Mesothelial cell of epicardium (in vitro differentiated cells): ENCODE results near the gene TMCO4. TPM values are rescaled to one million over a fixed set of nuclear protein-coding genes. Genes with fewer than 3 reads are reported as not detected.

Experiments used
- DNase-seq, 2 experiments: peaks; one replicate each; pipeline ENCODE4 v3.0.0; 2021; ENCODE audit warnings: low spot score in 2 of 2; ENCODE audit not compliant: unreplicated experiment in 2 of 2
- H3K27ac Mint-ChIP-seq: 2 replicates; pipeline ENCODE4 v1.8.0; 2021; ENCODE audit warnings: mixed read lengths
- H3K27me3 Mint-ChIP-seq: 2 replicates; pipeline ENCODE4 v1.8.0; 2021; ENCODE audit warnings: low read depth, mixed read lengths
- H3K36me3 Mint-ChIP-seq: 2 replicates; pipeline ENCODE4 v1.8.0; 2021; ENCODE audit warnings: mixed read lengths
- H3K4me1 Mint-ChIP-seq: 2 replicates; pipeline ENCODE4 v1.8.0; 2021; ENCODE audit warnings: mixed read lengths
- H3K4me3 Mint-ChIP-seq: 2 replicates; pipeline ENCODE4 v1.8.0; 2021; ENCODE audit warnings: mild to moderate bottlenecking, moderate library complexity, mixed read lengths
- H3K9me3 Mint-ChIP-seq: 2 replicates; pipeline ENCODE4 v1.8.0; 2021; ENCODE audit warnings: mixed read lengths
- total RNA-seq: library from RNA; stranded (reverse); gene quantifications from 3 replicates; pipeline ENCODE4 v1.2.1, GENCODE V29; 2021
- TF ChIP-seq, protein P1 (sequence below): fragments of 200-600 bp; sonication (generic); IDR thresholded peaks from one replicate; pipeline ENCODE4 v1.5.0; 2021; ENCODE audit warnings: antibody characterized with exemption; ENCODE audit not compliant: unreplicated experiment

Gene TMCO4
- total RNA-seq, 1 donor from 2014 or later: 21.4 TPM

DNA sequence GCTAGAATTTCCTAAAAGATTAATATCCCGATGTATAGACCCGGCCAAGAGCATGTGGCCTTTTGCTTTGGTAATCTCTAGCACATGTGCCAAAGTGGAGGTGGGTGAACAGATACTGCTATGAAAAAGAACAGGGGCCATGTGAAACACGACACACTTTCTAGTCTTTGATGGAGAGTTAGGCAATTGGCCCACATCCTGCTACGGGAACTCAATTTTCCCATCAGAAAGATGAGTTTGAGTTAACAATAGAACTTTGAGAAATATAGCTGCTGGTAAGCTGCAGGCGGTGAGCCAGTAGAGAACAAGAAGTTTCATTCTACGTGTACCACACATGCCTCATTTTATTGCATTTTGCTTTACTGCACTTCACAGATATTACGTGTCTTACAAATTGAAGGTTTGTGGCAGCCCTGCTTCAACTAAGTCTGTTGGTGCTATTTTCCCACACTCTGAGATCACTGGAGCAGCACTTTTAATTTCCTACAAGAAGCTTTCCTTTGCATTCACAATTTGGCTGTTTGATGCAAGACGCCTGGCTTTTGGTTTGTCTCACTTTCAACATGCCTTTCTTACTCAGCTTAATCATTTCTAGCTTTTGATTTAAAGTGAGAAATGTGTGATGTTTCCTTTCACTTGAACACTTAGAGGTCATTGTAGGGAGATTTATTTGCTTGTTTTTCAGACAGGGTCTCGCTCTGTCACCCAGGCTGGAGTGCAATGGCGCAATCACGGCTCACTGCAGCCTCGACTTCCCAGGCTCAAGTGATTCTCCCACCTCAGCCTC lies 88.7 kb downstream of the TMCO4 start:
- Mint-ChIP-seq H3K4me1 (peaks cover 26% of the 10 kb centered on the region), H3K27me3 (no peaks in the 10 kb centered on the region)

DNA sequence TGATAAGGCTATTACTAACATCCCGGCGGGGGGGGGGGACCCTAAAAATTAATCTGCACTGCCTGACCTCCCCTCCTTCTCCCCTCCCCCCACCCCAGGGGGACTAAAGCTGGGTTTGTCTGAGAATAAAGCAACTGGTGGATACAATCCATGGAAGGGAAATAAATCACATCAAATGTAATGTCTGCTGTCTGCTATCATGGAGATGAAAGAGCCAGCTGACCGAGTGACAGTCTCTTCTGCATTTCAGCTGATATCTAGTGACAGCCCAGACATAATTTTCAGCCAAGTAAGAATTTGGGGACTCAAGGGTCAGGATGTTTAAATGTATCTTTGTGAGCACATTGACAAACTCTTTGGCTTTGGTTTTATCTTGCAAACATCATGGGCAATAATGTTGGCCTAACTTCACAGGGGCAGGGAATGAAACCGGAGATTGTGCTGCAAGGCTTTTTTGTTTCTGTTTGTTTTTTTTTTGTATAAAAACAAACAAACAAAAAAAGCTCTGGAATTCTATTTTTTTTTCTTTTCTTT lies 90.4 kb downstream of the TMCO4 start:
- Mint-ChIP-seq H3K27me3 (no peaks in the 10 kb centered on the region), H3K4me3 (no peak overlapping the region), H3K36me3 (peaks cover 1% of the 10 kb centered on the region), H3K4me1 (peaks cover 23% of the 10 kb centered on the region), H3K9me3 (no peaks in the 10 kb centered on the region), H3K27ac (no peak overlapping the region)
- TF ChIP-seq, protein P1, sequence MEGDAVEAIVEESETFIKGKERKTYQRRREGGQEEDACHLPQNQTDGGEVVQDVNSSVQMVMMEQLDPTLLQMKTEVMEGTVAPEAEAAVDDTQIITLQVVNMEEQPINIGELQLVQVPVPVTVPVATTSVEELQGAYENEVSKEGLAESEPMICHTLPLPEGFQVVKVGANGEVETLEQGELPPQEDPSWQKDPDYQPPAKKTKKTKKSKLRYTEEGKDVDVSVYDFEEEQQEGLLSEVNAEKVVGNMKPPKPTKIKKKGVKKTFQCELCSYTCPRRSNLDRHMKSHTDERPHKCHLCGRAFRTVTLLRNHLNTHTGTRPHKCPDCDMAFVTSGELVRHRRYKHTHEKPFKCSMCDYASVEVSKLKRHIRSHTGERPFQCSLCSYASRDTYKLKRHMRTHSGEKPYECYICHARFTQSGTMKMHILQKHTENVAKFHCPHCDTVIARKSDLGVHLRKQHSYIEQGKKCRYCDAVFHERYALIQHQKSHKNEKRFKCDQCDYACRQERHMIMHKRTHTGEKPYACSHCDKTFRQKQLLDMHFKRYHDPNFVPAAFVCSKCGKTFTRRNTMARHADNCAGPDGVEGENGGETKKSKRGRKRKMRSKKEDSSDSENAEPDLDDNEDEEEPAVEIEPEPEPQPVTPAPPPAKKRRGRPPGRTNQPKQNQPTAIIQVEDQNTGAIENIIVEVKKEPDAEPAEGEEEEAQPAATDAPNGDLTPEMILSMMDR: no peak
- no peak for DNase-seq

More for the DNA sequence above, 88.7 kb downstream of the TMCO4 start:
- DNase-seq: no peak
- TF ChIP-seq, protein P1: no peak
- peaks cover 1% of the 10 kb centered on the region for H3K36me3 Mint-ChIP-seq
- no peaks in the 10 kb centered on the region for H3K9me3 Mint-ChIP-seq
- H3K27ac Mint-ChIP-seq: no peak overlapping the region
- no peak overlapping the region for H3K4me3 Mint-ChIP-seq

DNA sequence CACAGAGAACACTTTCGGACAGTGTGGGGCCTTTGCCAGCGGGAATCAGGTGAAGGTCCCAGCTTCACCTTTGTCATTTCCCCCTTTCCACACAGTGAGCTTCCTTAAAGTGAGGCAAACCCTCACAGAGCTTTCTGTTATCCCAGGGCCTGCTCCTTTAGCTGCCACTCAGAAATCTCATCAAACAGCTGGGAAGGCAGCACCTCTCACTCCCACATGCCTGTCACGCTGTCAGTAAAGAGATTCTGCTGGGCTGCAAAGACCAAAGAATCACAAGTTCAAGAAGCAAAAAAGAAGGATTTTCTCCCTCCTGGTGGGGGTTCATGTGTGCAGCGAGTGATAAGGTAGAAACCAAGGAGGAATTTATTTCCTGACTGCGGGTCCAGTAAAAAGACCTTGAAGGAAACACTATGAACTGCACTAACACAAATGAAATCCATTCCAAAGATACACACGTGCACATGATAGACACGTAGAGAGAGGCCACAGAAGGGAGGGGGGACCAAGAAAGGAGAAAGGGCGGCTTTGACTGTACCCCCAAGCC lies 91.1 kb downstream of the TMCO4 start:
- Mint-ChIP-seq H3K27me3 (no peaks in the 10 kb centered on the region), H3K4me3 (no peak overlapping the region), H3K27ac (peak overlapping the region; percentile 45), H3K4me1 (peaks cover 23% of the 10 kb centered on the region), H3K36me3 (peaks cover 1% of the 10 kb centered on the region), H3K9me3 (no peaks in the 10 kb centered on the region)
- DNase-seq: no peak
- TF ChIP-seq, protein P1: no peak

DNA sequence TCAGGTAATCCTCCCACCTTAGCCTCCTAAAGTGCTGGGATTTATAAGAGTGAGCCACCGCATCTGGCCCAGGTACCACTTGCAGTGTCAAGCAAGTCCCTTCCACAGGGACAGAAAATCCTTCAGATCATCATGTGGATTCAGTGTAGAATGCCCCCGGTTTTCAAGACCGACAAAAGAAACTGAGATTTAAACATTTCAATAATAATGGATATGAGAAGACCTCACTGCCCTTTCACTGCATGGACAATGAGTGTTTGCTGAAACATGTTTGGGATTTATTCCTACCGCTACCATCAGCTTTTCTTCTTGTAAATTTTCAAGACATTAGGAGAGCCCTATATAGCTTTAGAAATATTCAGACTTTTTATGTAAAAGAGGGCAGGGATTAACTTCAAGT lies 93.6 kb downstream of the TMCO4 start:
- no peak for DNase-seq
- TF ChIP-seq, protein P1: no peak
- no peak overlapping the region for H3K27ac Mint-ChIP-seq
- H3K4me3 Mint-ChIP-seq: no peak overlapping the region
- H3K9me3 Mint-ChIP-seq: no peaks in the 10 kb centered on the region
- H3K36me3 Mint-ChIP-seq: no peaks in the 10 kb centered on the region
- peaks cover 22% of the 10 kb centered on the region for H3K4me1 Mint-ChIP-seq
- H3K27me3 Mint-ChIP-seq: no peaks in the 10 kb centered on the region

DNA sequence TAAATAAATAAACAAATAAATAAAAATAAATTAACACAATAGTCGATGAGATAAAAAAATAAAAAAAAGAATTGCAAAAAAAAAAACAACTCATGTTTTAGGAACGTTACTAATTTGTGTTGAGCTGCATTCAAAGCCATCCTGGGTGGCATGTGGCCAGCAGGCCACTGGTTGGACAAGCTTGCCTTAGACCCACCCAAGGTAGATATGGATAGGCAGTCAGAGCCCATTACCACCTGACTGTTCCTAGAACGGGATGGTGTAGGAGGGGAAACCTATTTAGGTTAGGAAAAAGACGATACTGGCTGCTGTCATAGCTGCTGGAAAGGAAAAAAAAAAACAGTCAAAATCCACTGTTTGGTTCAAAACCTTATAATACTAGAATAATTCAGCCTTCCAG lies 94.3 kb downstream of the TMCO4 start:
- TF ChIP-seq, protein P1: no peak

More for the DNA sequence above, 94.3 kb downstream of the TMCO4 start:
- Mint-ChIP-seq H3K9me3 (no peaks in the 10 kb centered on the region), H3K4me1 (peaks cover 15% of the 10 kb centered on the region), H3K36me3 (no peaks in the 10 kb centered on the region), H3K27me3 (no peaks in the 10 kb centered on the region), H3K27ac (no peak overlapping the region), H3K4me3 (no peak overlapping the region)
- no peak for DNase-seq
